IPS-20b (cell line): ENCODE results near the gene NFATC2.

Experiments
- H3K27ac ChIP-seq: one replicate; pipeline ENCODE4 v1.5.1; 2013; ENCODE audit warnings: low read length
- H3K27me3 ChIP-seq: 2 replicates; pipeline ENCODE4 v1.6.1; 2013; ENCODE audit warnings: mild to moderate bottlenecking, low read length, inconsistent platforms; ENCODE audit not compliant: insufficient read depth
- H3K36me3 ChIP-seq: 2 replicates; pipeline ENCODE4 v1.6.1; 2013; ENCODE audit warnings: low read depth, mild to moderate bottlenecking, inconsistent platforms, low read length, moderate library complexity; ENCODE audit not compliant: insufficient read depth
- H3K4me1 ChIP-seq: 2 replicates; pipeline ENCODE4 v1.6.1; 2013; ENCODE audit warnings: mild to moderate bottlenecking, control low read depth, inconsistent platforms, low read length, moderate library complexity; ENCODE audit not compliant: insufficient read depth
- H3K4me3 ChIP-seq: 2 replicates; pipeline ENCODE4 v1.5.1; 2013; ENCODE audit warnings: mild to moderate bottlenecking, low read length, inconsistent platforms
- H3K9ac ChIP-seq: 2 replicates; pipeline ENCODE4 v1.6.1; 2013; ENCODE audit warnings: low read depth, mild to moderate bottlenecking, inconsistent platforms, low read length, moderate library complexity
- H3K9me3 ChIP-seq: 2 replicates; pipeline ENCODE4 v1.6.1; 2013; ENCODE audit warnings: mild to moderate bottlenecking, low read depth, low read length, inconsistent platforms; ENCODE audit not compliant: insufficient read depth

NFATC2 gene

DNA sequence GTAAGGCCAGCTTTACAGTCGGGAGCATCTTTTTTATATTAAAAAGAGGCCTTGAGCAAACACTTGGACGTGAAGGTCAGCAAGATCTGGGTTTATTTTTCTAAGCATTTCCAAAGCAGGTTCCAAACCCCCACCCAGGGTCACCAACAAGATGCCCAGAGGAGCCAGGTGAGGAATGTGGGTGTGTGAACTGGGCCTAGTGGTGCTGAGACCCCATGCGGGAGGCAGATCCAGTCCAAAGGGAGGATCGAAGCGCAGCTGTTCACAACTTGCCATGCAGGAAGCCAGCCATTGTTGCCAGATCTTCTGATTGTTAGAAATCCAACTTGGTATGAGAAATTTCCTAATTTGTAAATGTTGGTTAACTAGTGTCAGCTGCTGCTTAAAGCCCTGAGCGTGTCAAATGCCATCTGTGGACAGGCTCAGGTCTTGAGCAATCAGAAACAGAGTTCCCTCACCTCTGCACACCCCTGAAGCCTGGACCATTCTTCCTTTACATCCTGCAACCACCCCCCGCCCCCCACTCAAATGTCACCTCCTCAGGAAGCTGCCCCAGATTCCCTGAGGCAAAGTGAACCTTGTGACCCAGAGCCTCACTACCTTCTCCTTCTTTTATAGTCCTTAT lies 46.5 kb downstream of the NFATC2 start:
- Histone ChIP-seq H3K4me3 (no peak overlapping the region), H3K9me3 (no peaks in the 10 kb centered on the region), H3K9ac (no peak overlapping the region), H3K4me1 (no peaks in the 10 kb centered on the region), H3K27me3 (no peaks in the 10 kb centered on the region), H3K27ac (no peak overlapping the region), H3K36me3 (no peaks in the 10 kb centered on the region)

DNA sequence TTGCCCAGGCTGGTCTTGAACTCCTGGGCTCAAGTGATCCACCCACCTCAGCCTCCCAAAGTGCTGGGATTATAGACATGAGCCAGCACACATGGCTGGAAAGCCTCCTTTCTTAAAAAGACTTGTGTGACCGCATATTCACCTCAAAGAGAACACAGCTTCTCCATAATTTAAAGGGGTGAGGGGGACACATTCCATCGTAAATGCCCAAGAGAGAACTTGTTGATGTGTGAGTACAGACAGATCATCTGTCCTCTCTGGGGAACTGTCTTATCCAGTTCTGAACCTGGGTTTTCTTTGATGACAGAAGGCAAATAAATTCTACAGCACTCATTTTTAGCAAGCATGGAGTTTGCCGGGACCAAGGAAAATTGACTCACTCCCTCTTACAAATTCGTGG lies 47.2 kb downstream of the NFATC2 start:
- Histone ChIP-seq H3K4me1 (no peaks in the 10 kb centered on the region), H3K27ac (no peak overlapping the region), H3K4me3 (no peak overlapping the region), H3K27me3 (no peaks in the 10 kb centered on the region), H3K9me3 (no peaks in the 10 kb centered on the region), H3K9ac (no peak overlapping the region), H3K36me3 (no peaks in the 10 kb centered on the region)

DNA sequence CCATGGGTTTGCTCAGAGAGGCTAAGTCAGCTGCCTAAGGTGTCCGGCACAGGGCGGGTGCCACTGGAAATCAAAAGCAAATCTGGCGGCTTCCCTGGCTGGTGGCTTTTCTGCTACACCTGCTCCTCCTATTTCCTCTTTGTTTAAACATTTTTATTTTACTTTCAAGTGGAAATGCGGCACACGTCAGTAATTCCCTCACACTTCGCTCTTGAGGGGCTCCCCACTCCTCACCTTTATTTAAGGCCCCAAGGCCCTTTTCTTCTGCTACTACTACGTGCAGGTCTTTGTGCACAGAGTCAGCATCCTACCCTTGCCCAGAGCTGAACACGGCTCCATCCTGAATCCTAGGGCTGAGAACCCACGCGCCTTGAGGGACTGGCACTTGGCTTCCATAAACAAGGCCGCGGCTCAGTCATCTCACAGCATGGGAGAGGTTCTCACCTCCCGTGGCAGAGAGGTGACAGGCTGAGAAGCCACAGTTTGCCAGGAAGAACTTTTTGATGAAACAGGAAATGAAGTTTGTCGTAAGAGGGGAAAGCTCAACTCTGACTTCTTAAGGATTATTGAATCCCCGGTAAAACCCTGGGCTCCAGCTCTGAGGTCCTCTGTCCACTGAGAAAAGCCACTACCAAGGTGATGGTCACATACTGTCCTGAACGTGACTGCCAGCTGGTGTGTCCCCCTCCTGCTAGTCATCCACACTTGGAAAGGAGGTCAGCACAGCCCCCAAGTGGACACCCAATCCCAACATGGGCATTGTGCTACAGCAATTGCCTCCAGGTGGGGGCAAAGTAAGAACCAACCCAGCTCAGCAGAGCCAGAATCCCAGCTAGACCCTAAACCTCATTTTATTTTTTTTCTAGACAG lies 48.0 kb downstream of the NFATC2 start:
- Histone ChIP-seq H3K9me3 (no peaks in the 10 kb centered on the region), H3K4me1 (no peaks in the 10 kb centered on the region), H3K27ac (no peak overlapping the region), H3K4me3 (no peak overlapping the region), H3K36me3 (no peaks in the 10 kb centered on the region), H3K9ac (no peak overlapping the region), H3K27me3 (no peaks in the 10 kb centered on the region)

DNA sequence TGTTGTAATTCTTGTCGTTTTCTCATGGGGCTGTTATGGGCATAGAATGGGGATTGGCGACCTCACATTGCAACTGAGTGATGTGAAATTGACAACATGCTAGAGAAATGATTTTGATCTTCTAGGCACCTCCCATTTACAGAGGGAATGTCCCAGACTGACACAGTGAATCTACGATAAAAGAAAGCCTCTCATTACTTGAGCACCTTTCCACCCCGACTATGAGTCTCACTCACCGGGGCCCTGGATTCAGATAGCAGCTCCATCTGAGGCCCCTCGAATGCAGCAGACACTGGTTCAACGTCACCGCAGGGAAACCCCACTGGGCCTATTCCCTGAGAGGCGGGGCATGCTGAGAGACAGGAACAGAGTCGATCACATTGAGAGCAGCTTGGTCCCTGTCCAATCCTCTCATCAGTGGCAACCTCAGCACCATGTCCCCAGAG lies 49.1 kb downstream of the NFATC2 start:
- no peaks in the 10 kb centered on the region for H3K27me3 ChIP-seq
- no peak overlapping the region for H3K4me3 ChIP-seq
- H3K36me3 ChIP-seq, result no peaks in the 10 kb centered on the region
- H3K27ac ChIP-seq, result no peak overlapping the region
- no peaks in the 10 kb centered on the region for H3K9me3 ChIP-seq
- no peak overlapping the region for H3K9ac ChIP-seq
- H3K4me1 ChIP-seq, result no peaks in the 10 kb centered on the region

DNA sequence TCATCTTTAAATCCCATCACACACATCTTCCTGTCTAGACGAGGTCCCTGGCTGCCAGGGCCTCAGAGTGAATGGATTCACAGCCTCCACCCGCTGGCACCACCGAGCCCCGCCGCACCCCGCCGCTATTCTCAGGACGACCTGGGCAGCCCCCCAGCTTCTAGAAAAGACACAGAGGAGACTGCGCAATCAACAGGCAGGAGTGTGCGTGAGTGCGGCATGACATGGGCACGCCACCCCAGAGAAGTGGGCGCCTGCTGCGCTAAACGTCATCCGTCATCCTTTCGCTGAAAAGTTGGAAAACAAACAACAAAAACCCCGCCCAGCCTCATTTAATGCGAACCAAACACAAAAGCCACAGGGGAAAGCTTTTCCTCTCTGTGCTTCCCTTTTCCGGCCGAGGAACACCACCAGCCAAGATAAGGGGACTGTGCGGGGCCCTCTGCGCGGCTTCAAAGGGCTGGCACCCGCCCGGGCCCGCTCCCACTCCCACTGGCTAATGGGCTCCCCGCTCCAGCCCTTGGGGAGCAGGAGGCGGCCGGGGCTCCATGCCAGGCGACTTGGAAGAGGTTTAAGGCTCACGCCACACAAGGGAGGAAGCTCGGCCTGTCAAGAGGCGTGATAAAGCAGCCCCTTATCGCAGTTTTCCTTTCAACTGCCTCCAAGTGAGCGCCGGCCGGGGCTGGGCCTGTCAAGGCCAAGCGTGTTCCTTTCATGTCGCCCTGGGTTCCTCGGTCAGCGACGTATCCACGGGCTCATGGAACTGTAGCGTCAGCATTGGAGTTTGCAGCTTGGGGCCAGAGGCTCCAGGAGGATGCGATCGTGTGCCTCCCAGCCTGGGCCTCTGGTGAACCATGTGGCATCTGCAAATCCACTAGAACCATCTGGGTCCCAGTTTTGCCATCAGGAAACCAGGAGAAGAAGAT lies 50.1 kb downstream of the NFATC2 start:
- no peak overlapping the region for H3K27ac ChIP-seq
- no peaks in the 10 kb centered on the region for H3K4me1 ChIP-seq
- no peaks in the 10 kb centered on the region for H3K9me3 ChIP-seq
- no peak overlapping the region for H3K9ac ChIP-seq
- H3K4me3 ChIP-seq, result no peak overlapping the region
- H3K36me3 ChIP-seq, result no peaks in the 10 kb centered on the region
- no peaks in the 10 kb centered on the region for H3K27me3 ChIP-seq

DNA sequence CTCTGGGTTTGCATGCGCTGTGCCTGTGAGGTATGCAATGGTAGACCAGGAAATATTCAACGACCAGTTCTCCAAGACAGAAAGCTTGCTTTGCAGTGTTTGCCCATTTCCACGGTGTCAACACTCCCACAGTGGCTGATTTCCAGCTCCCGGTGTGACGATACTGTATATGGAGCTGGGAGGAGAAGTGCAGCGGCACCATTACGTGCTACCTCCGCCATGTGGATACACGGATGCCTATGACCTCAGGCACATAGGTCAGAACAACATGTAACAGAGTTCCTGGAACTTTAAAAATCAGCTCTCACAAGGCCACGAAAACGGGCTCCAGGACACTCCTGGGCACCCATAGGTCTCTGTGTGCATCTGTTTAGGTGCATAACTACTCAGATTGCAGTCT lies 51.1 kb downstream of the NFATC2 start:
- Histone ChIP-seq H3K4me3 (no peak overlapping the region), H3K36me3 (no peaks in the 10 kb centered on the region), H3K9ac (no peak overlapping the region), H3K27ac (no peak overlapping the region), H3K4me1 (no peaks in the 10 kb centered on the region; the same call in 1 of the 2 replicates), H3K27me3 (no peaks in the 10 kb centered on the region), H3K9me3 (no peaks in the 10 kb centered on the region)

DNA sequence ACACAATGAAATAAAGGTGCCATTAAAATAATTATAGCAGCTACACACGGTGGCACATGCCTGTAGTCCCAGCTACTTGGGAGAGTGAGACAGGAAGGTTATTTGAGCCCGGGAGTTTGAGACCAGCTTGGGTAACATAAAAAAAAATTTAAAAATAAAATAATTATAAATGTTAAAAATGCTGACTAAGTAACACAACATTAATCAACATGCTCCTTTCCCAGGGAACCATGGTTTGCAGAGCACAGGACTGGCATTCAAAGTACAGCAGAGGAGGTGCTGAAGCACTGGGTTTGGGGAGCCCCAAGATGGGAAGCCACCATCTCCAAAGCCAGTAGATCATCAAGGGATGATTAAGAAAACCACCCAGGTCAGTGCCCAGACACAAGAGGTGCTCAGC lies 51.9 kb downstream of the NFATC2 start:
- Histone ChIP-seq H3K4me1 (no peaks in the 10 kb centered on the region; the same call in 1 of the 2 replicates), H3K36me3 (no peaks in the 10 kb centered on the region), H3K9me3 (no peaks in the 10 kb centered on the region), H3K4me3 (no peak overlapping the region), H3K27ac (no peak overlapping the region), H3K9ac (no peak overlapping the region), H3K27me3 (no peaks in the 10 kb centered on the region)

DNA sequence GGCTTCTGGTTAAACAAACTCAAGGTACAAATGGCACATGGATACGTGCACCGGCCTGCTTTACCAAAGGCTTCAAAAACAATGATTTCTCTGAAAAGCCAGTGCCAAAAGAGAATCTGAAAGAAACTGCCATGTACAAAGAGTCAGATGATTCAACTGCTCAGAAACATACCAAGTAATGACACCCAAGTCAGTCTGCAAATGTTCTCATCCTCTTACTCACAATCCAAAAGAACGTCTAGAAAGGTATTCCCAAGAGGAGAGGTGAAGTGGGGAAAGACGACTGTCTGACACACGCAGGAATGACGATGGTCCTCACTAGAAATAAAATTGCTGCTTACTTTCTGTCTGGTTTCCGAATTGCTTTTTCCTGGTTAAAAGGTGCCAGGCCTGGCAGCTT lies 52.9 kb downstream of the NFATC2 start:
- Histone ChIP-seq H3K9ac (no peak overlapping the region), H3K4me3 (no peak overlapping the region), H3K4me1 (no peaks in the 10 kb centered on the region; the same call in 1 of the 2 replicates), H3K27ac (no peak overlapping the region), H3K9me3 (no peaks in the 10 kb centered on the region), H3K36me3 (no peaks in the 10 kb centered on the region), H3K27me3 (no peaks in the 10 kb centered on the region)

DNA sequence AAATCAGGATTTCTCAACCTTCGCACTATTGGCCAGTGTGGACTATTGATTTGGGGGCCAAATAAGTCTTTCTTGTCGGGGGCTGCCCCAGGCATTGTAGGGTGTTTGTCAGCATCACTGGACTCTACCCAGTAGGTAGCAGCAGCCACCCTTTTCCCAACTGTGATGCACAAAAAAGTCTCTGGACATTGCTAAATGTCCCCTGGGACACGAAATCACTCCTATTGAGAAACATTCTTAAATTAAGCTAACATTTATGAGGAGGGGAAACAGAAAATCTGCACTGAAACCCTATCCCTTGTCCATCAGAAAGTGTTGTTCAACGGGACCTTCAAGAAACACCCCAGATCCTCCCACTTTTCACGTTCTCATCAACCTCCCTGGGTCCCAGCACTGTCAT lies 54.2 kb downstream of the NFATC2 start:
- Histone ChIP-seq H3K27ac (no peak overlapping the region), H3K4me3 (no peak overlapping the region)

DNA sequence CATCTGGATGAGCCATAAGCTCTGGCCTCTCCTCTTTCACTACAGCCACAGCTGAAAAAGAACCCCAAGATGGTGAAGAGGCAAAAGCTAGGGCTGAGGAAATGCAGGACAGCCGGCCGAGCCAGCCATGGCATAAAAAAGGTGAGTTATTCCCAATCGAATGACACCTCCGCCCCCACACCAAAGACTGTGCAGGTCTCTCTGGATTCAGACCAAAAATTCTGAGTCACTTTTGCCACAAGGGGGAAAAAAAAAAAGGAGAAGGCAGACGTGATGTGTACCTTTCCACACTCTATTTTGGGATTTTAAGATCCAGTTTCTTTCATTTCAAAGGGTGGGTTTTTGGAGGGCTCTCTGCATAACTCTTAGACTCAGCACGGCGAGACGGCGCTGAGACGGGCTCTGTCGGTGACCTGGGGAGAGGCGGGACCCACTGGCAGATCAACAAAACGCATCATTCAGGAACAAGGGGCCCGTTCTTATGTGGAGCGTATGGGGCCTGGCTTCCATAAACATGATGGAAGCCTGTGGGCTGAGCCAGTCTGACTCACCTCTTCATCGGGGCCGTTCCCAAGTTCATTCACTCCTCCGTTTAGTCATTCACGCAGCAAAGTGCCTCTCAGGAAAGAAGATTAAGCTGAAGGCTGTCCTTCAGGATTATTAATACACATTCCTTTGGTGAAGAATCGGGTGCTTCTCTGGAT lies 54.8 kb downstream of the NFATC2 start:
- no peaks in the 10 kb centered on the region for H3K36me3 ChIP-seq
- no peaks in the 10 kb centered on the region for H3K27me3 ChIP-seq
- H3K9ac ChIP-seq, result no peak overlapping the region
- no peaks in the 10 kb centered on the region; the same call in 1 of the 2 replicates for H3K4me1 ChIP-seq
- no peaks in the 10 kb centered on the region for H3K9me3 ChIP-seq
- no peak overlapping the region for H3K27ac ChIP-seq
- no peak overlapping the region for H3K4me3 ChIP-seq

More for the DNA sequence above, 54.2 kb downstream of the NFATC2 start:
- Histone ChIP-seq H3K4me1 (no peaks in the 10 kb centered on the region; the same call in 1 of the 2 replicates), H3K9me3 (no peaks in the 10 kb centered on the region), H3K27me3 (no peaks in the 10 kb centered on the region), H3K36me3 (no peaks in the 10 kb centered on the region), H3K9ac (no peak overlapping the region)

DNA sequence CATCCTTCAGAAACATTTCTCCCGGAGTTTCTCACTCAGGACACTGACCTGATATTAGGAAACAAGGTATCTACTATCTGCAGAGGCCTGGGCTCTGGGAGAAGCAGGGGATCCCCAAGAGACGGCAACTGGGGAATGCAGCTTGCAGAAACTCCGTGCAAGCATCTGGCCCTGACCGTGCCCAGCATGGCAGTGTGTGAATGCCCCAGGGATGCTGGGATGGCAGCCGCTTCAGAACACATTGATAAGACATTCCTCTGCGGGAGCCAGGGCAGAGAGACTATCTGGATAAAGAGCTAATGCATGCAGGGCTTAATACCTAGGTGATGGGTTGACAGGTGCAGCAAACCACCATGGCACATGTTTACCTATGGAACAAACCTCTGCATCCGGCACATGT lies 55.4 kb downstream of the NFATC2 start:
- Histone ChIP-seq H3K9me3 (no peaks in the 10 kb centered on the region), H3K4me1 (no peaks in the 10 kb centered on the region; the same call in 1 of the 2 replicates)

More for the DNA sequence above, 55.4 kb downstream of the NFATC2 start:
- Histone ChIP-seq H3K4me3 (no peak overlapping the region), H3K9ac (no peak overlapping the region), H3K27ac (no peak overlapping the region), H3K27me3 (no peaks in the 10 kb centered on the region), H3K36me3 (no peaks in the 10 kb centered on the region)
